Coronary artery (tissue), 2 donors: ENCODE measurements around the gene ATP11A.
"Not testable (repeated sequence)": the region's sequence is repeated elsewhere in the genome, so short reads cannot be mapped to it uniquely, and the experiment has no call there.

Experiments used
- DNase-seq: peaks from one replicate; pipeline ENCODE4 v3.0.0-alpha.2; 2017; ENCODE audit warnings: low spot score
- H3K27ac ChIP-seq, 2 donors: fragments of 200-600 bp; sonication (generic); one replicate each; pipeline ENCODE4 v1.5.1; 2016 to 2019
- H3K4me3 ChIP-seq: fragments of 200-600 bp; sonication (generic); 2 replicates; pipeline ENCODE4 v1.5.1; 2016; ENCODE audit warnings: mild to moderate bottlenecking, moderate library complexity
- TF ChIP-seq, protein P1 (sequence below): fragments of 200-600 bp; sonication (generic); IDR thresholded peaks from one replicate; pipeline ENCODE4 v1.5.1; 2019; ENCODE audit warnings: antibody characterized with exemption

Gene ATP11A

DNA sequence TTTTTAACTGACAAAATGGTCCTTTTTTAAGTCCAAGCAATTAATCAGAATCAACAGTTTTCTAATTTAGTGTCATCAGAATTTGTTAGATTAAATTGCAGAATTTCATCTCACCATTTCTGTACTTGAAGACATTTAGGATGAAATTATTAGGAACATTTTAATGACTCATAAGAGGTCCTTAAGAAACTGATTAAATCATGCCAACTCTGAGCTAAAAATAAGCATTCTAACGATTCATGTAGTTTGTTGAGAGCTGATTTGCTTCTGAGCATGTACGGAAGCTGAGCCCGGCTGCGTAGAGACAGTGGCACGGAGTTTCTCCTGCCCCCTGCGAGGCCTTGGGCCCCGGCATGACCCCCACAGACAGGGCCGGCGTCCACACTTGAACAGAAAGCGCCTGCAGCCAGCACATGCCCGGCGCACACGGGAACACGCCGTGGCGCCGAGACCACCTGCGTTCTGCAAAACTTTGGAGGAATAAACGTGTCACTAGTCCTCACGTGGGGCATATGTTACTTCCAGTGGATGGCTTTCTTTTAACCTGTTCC is 189.5 kb downstream of the ATP11A start:
- no peak for DNase-seq
- no peak overlapping the region for H3K27ac ChIP-seq
- H3K4me3 ChIP-seq = no peak overlapping the region
- TF ChIP-seq, protein P1, sequence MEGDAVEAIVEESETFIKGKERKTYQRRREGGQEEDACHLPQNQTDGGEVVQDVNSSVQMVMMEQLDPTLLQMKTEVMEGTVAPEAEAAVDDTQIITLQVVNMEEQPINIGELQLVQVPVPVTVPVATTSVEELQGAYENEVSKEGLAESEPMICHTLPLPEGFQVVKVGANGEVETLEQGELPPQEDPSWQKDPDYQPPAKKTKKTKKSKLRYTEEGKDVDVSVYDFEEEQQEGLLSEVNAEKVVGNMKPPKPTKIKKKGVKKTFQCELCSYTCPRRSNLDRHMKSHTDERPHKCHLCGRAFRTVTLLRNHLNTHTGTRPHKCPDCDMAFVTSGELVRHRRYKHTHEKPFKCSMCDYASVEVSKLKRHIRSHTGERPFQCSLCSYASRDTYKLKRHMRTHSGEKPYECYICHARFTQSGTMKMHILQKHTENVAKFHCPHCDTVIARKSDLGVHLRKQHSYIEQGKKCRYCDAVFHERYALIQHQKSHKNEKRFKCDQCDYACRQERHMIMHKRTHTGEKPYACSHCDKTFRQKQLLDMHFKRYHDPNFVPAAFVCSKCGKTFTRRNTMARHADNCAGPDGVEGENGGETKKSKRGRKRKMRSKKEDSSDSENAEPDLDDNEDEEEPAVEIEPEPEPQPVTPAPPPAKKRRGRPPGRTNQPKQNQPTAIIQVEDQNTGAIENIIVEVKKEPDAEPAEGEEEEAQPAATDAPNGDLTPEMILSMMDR = no peak

- TF ChIP-seq, protein P1 = no peak
- DNase-seq = no peak
- Histone ChIP-seq H3K27ac (no peak overlapping the region), H3K4me3 (no peak overlapping the region)
These were observed 190.4 kb downstream of the ATP11A start for GRCh38 chr13:112880221-112880641.

DNA sequence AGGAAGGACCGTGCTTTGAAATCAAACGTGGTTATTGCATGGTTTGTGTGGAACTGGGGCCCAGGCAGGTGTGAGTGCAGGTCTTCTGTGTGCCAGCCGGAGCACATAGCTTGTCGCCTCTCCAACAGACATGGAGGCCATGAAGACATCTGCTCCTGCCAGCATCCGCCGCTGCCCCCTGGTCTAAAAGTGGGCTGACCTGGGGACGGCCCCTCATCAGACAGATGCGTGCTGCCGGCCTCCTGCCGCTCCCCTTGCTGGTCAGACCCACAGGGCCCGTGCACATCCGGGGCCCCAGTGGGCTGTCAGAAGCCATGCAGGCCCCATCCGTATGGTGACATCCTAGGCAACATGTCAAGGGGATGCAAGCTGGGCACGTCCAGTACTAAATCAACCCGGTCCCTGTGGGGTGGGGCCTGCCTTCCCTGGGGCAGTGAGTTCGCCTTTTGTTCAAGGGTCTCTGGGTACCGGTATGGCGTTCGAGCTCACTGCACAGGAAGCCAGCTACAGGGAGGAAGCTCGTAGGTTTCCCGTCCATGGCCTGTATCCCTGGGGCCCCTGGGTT is 191.2 kb downstream of the ATP11A start:
- no peak overlapping the region for H3K4me3 ChIP-seq
- DNase-seq = no peak
- H3K27ac ChIP-seq = no peak overlapping the region
- TF ChIP-seq, protein P1 = no peak

GRCh38 chr13:112881656-112882554 is 192.1 kb downstream of the ATP11A start:
- DNase-seq = no peak
- TF ChIP-seq, protein P1 = no peak
- no peak overlapping the region for H3K4me3 ChIP-seq
- H3K27ac ChIP-seq = no peak overlapping the region

DNA sequence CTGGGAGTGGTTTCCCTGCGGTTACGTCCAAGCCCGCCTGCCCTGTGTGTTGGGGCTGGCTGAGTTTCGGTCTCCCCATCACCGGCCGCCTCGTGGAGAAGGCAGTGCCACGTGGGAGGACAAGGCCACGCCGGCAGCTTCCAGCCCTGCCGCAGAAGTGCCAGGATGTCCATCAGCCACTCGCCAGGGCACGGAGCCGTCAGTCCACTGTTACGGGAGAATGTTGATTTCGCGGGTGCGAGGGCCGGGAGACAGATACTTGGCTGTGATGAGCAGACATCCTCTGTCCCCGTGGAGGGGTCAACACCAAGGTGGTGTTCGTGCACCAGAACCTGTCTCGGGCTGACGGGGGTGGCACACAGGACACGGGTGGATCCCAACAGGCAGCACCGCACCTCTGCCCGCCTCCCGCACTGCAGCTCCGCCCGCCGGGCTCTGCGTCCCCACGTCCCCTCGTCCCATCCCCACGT is 192.8 kb downstream of the ATP11A start:
- DNase-seq = no peak

GRCh38 chr13:112883241-112883945 is 193.6 kb downstream of the ATP11A start:
- Histone ChIP-seq H3K4me3 (no peak overlapping the region), H3K27ac (no peak overlapping the region)
- DNase-seq = no peak
- TF ChIP-seq, protein P1 = no peak

More for the DNA sequence above, 192.8 kb downstream of the ATP11A start:
- Histone ChIP-seq H3K27ac (no peak overlapping the region), H3K4me3 (no peak overlapping the region)
- TF ChIP-seq, protein P1 = no peak

- H3K4me3 ChIP-seq, H3K27ac ChIP-seq, DNase-seq: not testable (repeated sequence)
These were observed 194.9 kb downstream of the ATP11A start for GRCh38 chr13:112884700-112885099.
